HFF-Myc (cell line): ENCODE results near the gene ZC3H4.

Experiments
- DNase-seq: peaks from one replicate; pipeline ENCODE4 v3.0.0-alpha.2; 2011; ENCODE audit warnings: low read depth; ENCODE audit errors: extremely low read depth
- H3K4me3 ChIP-seq: replicated peaks from 2 replicates; pipeline ENCODE4 v1.5.1; 2011; ENCODE audit warnings: low read depth, mild to moderate bottlenecking, control low read depth, low read length
- CTCF ChIP-seq: IDR thresholded peaks from 2 replicates; pipeline ENCODE4 v1.5.1; 2012; ENCODE audit warnings: mild to moderate bottlenecking, low read depth, low read length, control low read depth; ENCODE audit errors: missing control alignments

The ZC3H4 gene

GRCh38 chr19:47155148-47155547 is 41.6 kb upstream of the ZC3H4 start:
- no peak for TF ChIP-seq CTCF
- H3K4me3 ChIP-seq, result no peak overlapping the region
- DNase-seq, result no peak

- TF ChIP-seq CTCF, result no peak
- no peak overlapping the region for H3K4me3 ChIP-seq
- no peak for DNase-seq
Observed at GRCh38 chr19:47153266-47153665, 39.7 kb upstream of the ZC3H4 start.

- no peak for DNase-seq
- no peak for TF ChIP-seq CTCF
Observed at GRCh38 chr19:47152632-47153031, 39.1 kb upstream of the ZC3H4 start.

GRCh38 chr19:47152205-47152604 is 38.6 kb upstream of the ZC3H4 start:
- no peak for DNase-seq
- no peak overlapping the region for H3K4me3 ChIP-seq
- TF ChIP-seq CTCF, result no peak

More at GRCh38 chr19:47152632-47153031, 39.1 kb upstream of the ZC3H4 start:
- H3K4me3 ChIP-seq, result no peak overlapping the region

GRCh38 chr19:47151627-47152026 is 38.1 kb upstream of the ZC3H4 start:
- no peak for TF ChIP-seq CTCF
- H3K4me3 ChIP-seq, result no peak overlapping the region
- DNase-seq, result no peak

- no peak overlapping the region for H3K4me3 ChIP-seq
- DNase-seq, result no peak
- no peak for TF ChIP-seq CTCF
Observed at GRCh38 chr19:47146920-47147319, 33.3 kb upstream of the ZC3H4 start.
